ENCODE results near the gene GPR55.

Gene GPR55

GRCh38 chr2:230864122-230864604 lies 60.9 kb downstream of the GPR55 start:
- in situ Hi-C loops (cut with HindIII; ENCODE audit: low sequenced_read_pairs), result no loop called here
- TF ChIP-seq CTCF (IDR thresholded peaks at IDR 0.05; ENCODE audit: low read depth, low read length), result no peak
- H3K4me3 ChIP-seq (ENCODE audit: low read depth, low read length), result peak overlapping the region; percentile 68
- no peak for DNase-seq (ENCODE audit: low read depth, low spot score)

DNA sequence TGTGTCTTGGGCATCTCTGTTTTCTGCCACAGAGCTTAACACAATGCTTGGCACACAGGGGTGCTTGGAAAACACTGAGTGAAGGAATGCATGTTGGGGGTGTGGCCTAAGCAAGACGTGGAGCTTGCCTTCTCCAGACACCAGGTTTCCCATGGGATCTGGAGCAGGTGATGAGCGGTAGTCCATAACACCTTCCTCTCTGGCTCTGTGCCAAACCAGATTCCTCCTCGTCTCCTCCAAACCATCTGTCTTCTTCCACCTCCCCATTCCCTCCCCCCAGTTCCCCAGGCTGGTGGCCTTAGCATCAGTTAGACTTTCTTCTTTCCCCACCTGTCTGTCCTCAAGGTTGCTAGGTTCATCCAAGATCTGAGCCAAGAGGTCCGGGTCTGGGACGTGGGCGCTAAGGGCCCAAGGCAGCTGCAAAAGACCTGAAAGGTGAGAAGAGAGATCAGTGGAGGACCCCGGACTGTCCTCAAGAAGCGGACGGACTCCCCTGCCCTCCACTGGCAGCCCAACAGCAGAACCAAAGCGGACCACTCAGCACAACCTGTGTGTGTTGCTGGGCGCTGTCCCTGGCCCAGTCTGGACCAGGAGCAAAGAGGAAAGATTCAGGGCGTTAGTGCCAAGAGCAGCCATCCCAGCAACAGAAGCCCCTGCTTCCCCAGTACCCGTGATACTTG lies 61.5 kb downstream of the GPR55 start:
- DNase-seq (ENCODE audit: low read depth, low spot score), result no peak
- TF ChIP-seq CTCF (IDR thresholded peaks at IDR 0.05; ENCODE audit: low read depth, low read length), result no peak
- no peak overlapping the region for H3K4me3 ChIP-seq (ENCODE audit: low read depth, low read length)
- in situ Hi-C loops (cut with HindIII; ENCODE audit: low sequenced_read_pairs), result no loop called here

DNA sequence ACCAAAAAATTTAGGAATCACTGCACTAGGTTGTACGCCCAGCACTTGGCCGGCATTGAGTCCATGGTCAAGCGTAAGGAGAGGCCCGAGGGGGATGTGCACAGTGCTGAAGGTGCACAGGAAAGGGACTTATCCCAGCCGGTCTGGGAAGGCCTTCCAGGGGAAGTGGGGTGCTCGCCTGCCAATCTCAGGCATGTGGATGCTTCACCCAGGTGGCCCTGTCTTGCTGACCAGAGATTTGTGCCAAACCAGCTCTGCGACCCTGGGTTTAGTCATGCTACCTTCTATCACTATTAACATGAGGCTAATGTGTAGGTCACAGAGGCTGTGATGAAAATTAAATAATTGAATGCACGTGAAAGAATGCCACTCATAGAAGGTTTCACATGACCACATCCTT lies 62.0 kb downstream of the GPR55 start:
- in situ Hi-C loops (cut with HindIII; ENCODE audit: low sequenced_read_pairs), result no loop called here
- no peak for DNase-seq (ENCODE audit: low read depth, low spot score)
- H3K4me3 ChIP-seq (ENCODE audit: low read depth, low read length), result no peak overlapping the region
- no peak for TF ChIP-seq CTCF (IDR thresholded peaks at IDR 0.05; ENCODE audit: low read depth, low read length)

- in situ Hi-C loops (cut with HindIII; ENCODE audit: low sequenced_read_pairs), result no loop called here
- no peak for TF ChIP-seq CTCF (IDR thresholded peaks at IDR 0.05; ENCODE audit: low read depth, low read length)
- H3K4me3 ChIP-seq (ENCODE audit: low read depth, low read length), result no peak overlapping the region
- DNase-seq (ENCODE audit: low read depth, low spot score), result no peak
Measured at GRCh38 chr2:230862292-230862691, 62.8 kb downstream of the GPR55 start.

DNA sequence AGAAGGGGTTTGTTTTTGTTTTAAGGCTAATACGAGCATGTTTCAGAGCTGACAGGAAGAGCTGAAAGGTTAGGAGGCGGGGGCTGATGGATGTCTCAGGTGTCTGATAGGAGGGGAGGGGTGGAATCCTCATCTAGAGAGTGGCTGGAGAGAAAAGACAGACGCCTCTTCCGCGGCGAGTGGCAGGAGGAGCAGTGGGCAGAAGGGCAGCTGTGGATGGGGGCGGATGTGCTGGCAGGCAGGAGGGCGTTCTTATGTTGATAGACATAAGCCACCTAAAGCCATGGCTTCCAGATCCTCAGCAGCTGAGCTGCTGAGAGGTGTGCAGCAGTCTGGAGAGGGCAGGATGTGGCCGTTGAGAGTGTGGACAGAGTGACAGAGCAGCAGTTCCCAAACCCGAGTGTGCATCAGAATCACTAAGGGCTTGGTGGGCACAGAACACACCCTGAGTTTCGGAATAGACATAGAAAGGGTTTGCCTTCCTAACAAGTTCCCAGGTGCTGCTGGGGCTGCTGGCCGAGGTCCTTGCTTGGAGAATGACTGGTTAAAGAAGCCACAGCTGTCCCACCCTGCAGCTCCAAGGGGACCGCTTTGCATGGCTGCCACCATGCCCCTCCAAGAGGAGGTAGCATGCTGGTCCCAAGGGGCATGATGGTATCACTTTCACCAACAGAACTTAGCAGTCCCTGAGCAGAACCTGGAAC lies 63.3 kb downstream of the GPR55 start:
- TF ChIP-seq CTCF (IDR thresholded peaks at IDR 0.05; ENCODE audit: low read depth, low read length), result no peak
- in situ Hi-C loops (cut with HindIII; ENCODE audit: low sequenced_read_pairs), result no loop called here
- no peak for DNase-seq (ENCODE audit: low read depth, low spot score)
- no peak overlapping the region for H3K4me3 ChIP-seq (ENCODE audit: low read depth, low read length)

All from astrocyte of the spinal cord (primary cell).